H1 (cell line): ENCODE results near the gene KNOP1. TPM values are rescaled to one million over a fixed set of nuclear protein-coding genes. Genes with fewer than 3 reads are reported as not detected.

ENCODE experiments used
- CTCF ChIA-PET: fragments of 300-600 bp; sonication (Branson Sonifier 250); formaldehyde crosslinking; loops from one replicate; lab custom pipeline; 2021; ENCODE audit not compliant: partially characterized antibody; lab: Charles Lee
- POLR2A ChIA-PET: fragments of 300-600 bp; sonication (Branson Sonifier 250); formaldehyde crosslinking; loops from one replicate; lab custom pipeline; 2021; ENCODE audit warnings: inconsistent platforms; ENCODE audit not compliant: partially characterized antibody; lab: Charles Lee
- DNase-seq, 2 experiments: peaks; one replicate each; pipeline versions ENCODE4 v3.0.0 to v3.0.0-alpha.2; 2010 to 2022; ENCODE audit warnings: low spot score in 2 of 2, low read depth in 1 of 2, mixed read lengths in 1 of 2
- FAIRE-seq: peaks from 2 replicates; lab custom pipeline; 2011; peaks lifted over from hg19 to GRCh38; lab: Jason Lieb, UNC
- H2AFZ ChIP-seq: 2 replicates; pipeline ENCODE4 v1.8.1; 2012; ENCODE audit warnings: low read length, inconsistent platforms
- H2AK5ac ChIP-seq: 2 replicates; pipeline ENCODE4 v1.6.1; 2013; ENCODE audit warnings: low read depth, low read length
- H2BK120ac ChIP-seq: replicated peaks from 2 replicates; pipeline ENCODE3; 2013; ENCODE audit warnings: low read depth, low read length, inconsistent platforms
- H2BK12ac ChIP-seq: 2 replicates; pipeline ENCODE4 v1.6.1; 2013; ENCODE audit warnings: low read depth, low read length
- H2BK15ac ChIP-seq: 2 replicates; pipeline ENCODE4 v1.6.1; 2013; ENCODE audit warnings: low read length
- H2BK20ac ChIP-seq: 2 replicates; pipeline ENCODE4 v1.6.1; 2013; ENCODE audit warnings: low read length
- H2BK5ac ChIP-seq: 2 replicates; pipeline ENCODE4 v1.6.1; 2013; ENCODE audit warnings: low read depth, low read length
- H3K14ac ChIP-seq: 2 replicates; pipeline ENCODE4 v1.6.1; 2013; ENCODE audit warnings: inconsistent platforms; ENCODE audit not compliant: insufficient read length
- H3K18ac ChIP-seq: 2 replicates; pipeline ENCODE4 v1.6.1; 2013; ENCODE audit warnings: low read length; ENCODE audit errors: extremely low read depth
- H3K23ac ChIP-seq: 2 replicates; pipeline ENCODE4 v1.6.1; 2013; ENCODE audit warnings: inconsistent platforms; ENCODE audit not compliant: insufficient read length
- H3K23me2 ChIP-seq: 2 replicates; pipeline ENCODE4 v1.6.1; 2013; ENCODE audit warnings: low read depth, low read length
- H3K27ac ChIP-seq: 2 replicates; pipeline ENCODE4 v1.6.1; 2011; ENCODE audit warnings: low read depth, low read length, inconsistent platforms
- H3K27me3 ChIP-seq, 4 experiments: replicated peaks in 1 of 4; 1 replicate in 1 of 4; 2 replicates in 3 of 4; pipeline versions ENCODE4 v1.6.1 to v1.8.1; 2011 to 2013; ENCODE audit warnings: low read length in 3 of 4, mild to moderate bottlenecking in 3 of 4, inconsistent platforms in 2 of 4, mixed read lengths in 2 of 4, moderate library complexity in 1 of 4; ENCODE audit not compliant: control insufficient read depth in 3 of 4, insufficient read depth in 3 of 4; ENCODE audit errors: extremely low read depth in 1 of 4
- H3K36me3 ChIP-seq, 4 experiments: 2 replicates each; pipeline versions ENCODE4 v1.6.1 to v1.8.1; 2011 to 2013; ENCODE audit warnings: mild to moderate bottlenecking in 4 of 4, low read length in 3 of 4, moderate library complexity in 2 of 4, control low read depth in 1 of 4, inconsistent platforms in 1 of 4; ENCODE audit not compliant: insufficient read depth in 4 of 4, control insufficient read depth in 2 of 4
- H3K4ac ChIP-seq: replicated peaks from 2 replicates; pipeline ENCODE3; 2013; ENCODE audit warnings: low read length, low read depth, mixed read lengths, inconsistent platforms; ENCODE audit not compliant: insufficient read length
- H3K4me1 ChIP-seq, 4 experiments: replicated peaks in 1 of 4; 1 replicate in 1 of 4; 2 replicates in 3 of 4; pipeline versions ENCODE4 v1.6.1 to v1.8.1; 2011 to 2013; ENCODE audit warnings: low read length in 3 of 4, inconsistent platforms in 2 of 4, mixed read lengths in 1 of 4; ENCODE audit not compliant: insufficient read depth in 4 of 4, control insufficient read depth in 3 of 4
- H3K4me2 ChIP-seq, 2 experiments: 2 replicates each; pipeline versions ENCODE4 v1.6.1 to v1.8.1; 2011 to 2013; ENCODE audit warnings: low read depth in 2 of 2, low read length in 2 of 2, control low read depth in 1 of 2, inconsistent platforms in 1 of 2, mild to moderate bottlenecking in 1 of 2; ENCODE audit not compliant: insufficient read depth in 1 of 2
- H3K4me3 ChIP-seq, 4 experiments: fragments of 200-600, 300-600 bp in 1 of 4; sonication (generic), shearing (Covaris generic), sonication (Bioruptor Twin) in 1 of 4; 2 replicates each; pipeline versions ENCODE4 v1.5.1 to v1.8.1; 2011 to 2016; ENCODE audit warnings: low read length in 4 of 4, low read depth in 3 of 4, control low read depth in 2 of 4, inconsistent platforms in 2 of 4, mild to moderate bottlenecking in 2 of 4, mixed read lengths in 1 of 4, moderate library complexity in 1 of 4; ENCODE audit not compliant: insufficient read depth in 2 of 4; ENCODE audit errors: extremely low read depth in 1 of 4
- H3K56ac ChIP-seq: replicated peaks from 2 replicates; pipeline ENCODE3; 2013; ENCODE audit warnings: low read depth, mild to moderate bottlenecking, mixed read lengths, low read length, inconsistent platforms; ENCODE audit not compliant: insufficient read length
- H3K79me1 ChIP-seq: 2 replicates; pipeline ENCODE4 v1.6.1; 2013; ENCODE audit warnings: low read depth, low read length, control low read depth
- H3K79me2 ChIP-seq, 2 experiments: 2 replicates each; pipeline versions ENCODE4 v1.6.1 to v1.8.1; 2012 to 2013; ENCODE audit warnings: low read length in 2 of 2, mild to moderate bottlenecking in 2 of 2, inconsistent platforms in 1 of 2; ENCODE audit not compliant: insufficient read depth in 2 of 2, control insufficient read depth in 1 of 2
- H3K9ac ChIP-seq, 4 experiments: replicated peaks in 1 of 4; 1 replicate in 1 of 4; 2 replicates in 3 of 4; pipeline versions ENCODE4 v1.6.1 to v1.8.1; 2011 to 2013; ENCODE audit warnings: low read depth in 3 of 4, low read length in 3 of 4, control low read depth in 2 of 4, mild to moderate bottlenecking in 2 of 4, moderate library complexity in 2 of 4, inconsistent platforms in 1 of 4; ENCODE audit errors: extremely low read depth in 1 of 4
- H3K9me3 ChIP-seq, 2 experiments: 2 replicates each; pipeline versions ENCODE4 v1.6.1 to v1.8.1; 2012 to 2013; ENCODE audit warnings: mild to moderate bottlenecking in 2 of 2, moderate library complexity in 2 of 2, control low read depth in 1 of 2, inconsistent platforms in 1 of 2, low read depth in 1 of 2, low read length in 1 of 2, mixed read lengths in 1 of 2; ENCODE audit not compliant: insufficient read depth in 2 of 2
- H4K20me1 ChIP-seq, 2 experiments: replicated peaks in 1 of 2; 2 replicates each; pipeline versions ENCODE3 to v1.8.1; 2011 to 2013; ENCODE audit warnings: inconsistent platforms in 2 of 2, low read length in 2 of 2, mild to moderate bottlenecking in 1 of 2; ENCODE audit not compliant: insufficient read depth in 2 of 2, control insufficient read depth in 1 of 2
- H4K5ac ChIP-seq: 2 replicates; pipeline ENCODE4 v1.6.1; 2013; ENCODE audit warnings: low read length, low read depth, mixed read lengths, inconsistent platforms; ENCODE audit not compliant: insufficient read length
- H4K8ac ChIP-seq: 2 replicates; pipeline ENCODE4 v1.8.0; 2013; ENCODE audit warnings: mild to moderate bottlenecking, moderate library complexity, low read length, inconsistent platforms; ENCODE audit not compliant: insufficient read depth; ENCODE audit errors: extremely low read depth
- H4K91ac ChIP-seq: replicated peaks from 2 replicates; pipeline ENCODE3; 2013; ENCODE audit warnings: low read length, mixed read lengths, inconsistent platforms; ENCODE audit not compliant: insufficient read length
- POLR2AphosphoS5 ChIP-seq: IDR thresholded peaks from 2 replicates; pipeline ENCODE4 v1.6.1; 2011; ENCODE audit warnings: low read depth, low read length
- POU5F1 ChIP-seq: IDR thresholded peaks from 2 replicates; pipeline ENCODE4 v1.6.1; 2011; ENCODE audit warnings: low read depth, mild to moderate bottlenecking, low read length, moderate library complexity
- ZNF274 ChIP-seq: IDR thresholded peaks from 2 replicates; pipeline ENCODE4 v1.7.0; 2012; ENCODE audit warnings: low read length, borderline replicate concordance; ENCODE audit errors: extremely low read depth
- WGBS, 2 experiments: shearing (Covaris generic) in 1 of 2; methylation state at CpG; one replicate each; pipeline versions ENCODE4 v1.1.6 to v1.1.7; 2013 to 2015; ENCODE audit warnings: low lambda C conversion rate in 2 of 2, mixed read lengths in 2 of 2, inconsistent platforms in 1 of 2, low coverage in 1 of 2, missing lambda C conversion rate in 1 of 2; ENCODE audit not compliant: insufficient replicate concordance in 2 of 2, insufficient coverage in 1 of 2, insufficient read length in 1 of 2; ENCODE audit errors: extremely low coverage in 1 of 2, missing lambda C conversion rate in 1 of 2; 5-methylcytosine and 5-hydroxymethylcytosine counted together
- polyA plus RNA-seq, 7 experiments: library from polyadenylated mRNA; depleted of rRNA in 3 of 7; stranded (reverse) in 5 of 7; unstranded in 2 of 7; fragments of >200 nt in 5 of 7; fragments of 200-250 nt in 2 of 7; gene quantifications; 1 replicate in 5 of 7; 2 replicates in 1 of 7; 4 replicates in 1 of 7; pipeline versions ENCODE4 v1.2.1 to v1.2.3, GENCODE V29; 2011 to 2013; ENCODE audit warnings: missing spikeins in 2 of 7, mixed read lengths in 2 of 7
- total RNA-seq: library from RNA; stranded (reverse); fragmentation: NEBNext Ultra II Directional; extraction: Animal tissue kit (Norgen Biotek cat#: 25700); gene quantifications from 2 replicates; pipeline ENCODE4 v1.2.1, GENCODE V29; 2021

KNOP1 gene
- total and polyA plus RNA-seq, 2 of the 8 experiments (the other 6 are each of a cell fraction or from before 2014, with no cell fraction given), result 21.6 to 87.9 TPM

GRCh38 chr16:19708296-19709205 lies 9.5 kb downstream of the KNOP1 start:
- H3K27me3 ChIP-seq, result no peaks in the 10 kb centered on the region
- H2BK20ac ChIP-seq, result no peak overlapping the region
- H2BK120ac ChIP-seq, result no peak overlapping the region
- 0 out of 2 replicates have a peak overlapping the region, but pooled peaks have one; percentile 3 for H2BK15ac ChIP-seq
- WGBS, 2 experiments, result 87% methylated on average over 18 of the region's 18 CpGs; no CpG with 5 or more reads in 1 of the 2 experiments
- H3K14ac ChIP-seq, result no peak overlapping the region
- H3K23ac ChIP-seq, result no peak overlapping the region
- CTCF ChIA-PET, result interaction anchor here (0.7 to 1.1 kb wide), 2 partner anchors 27 to 178 kb away, joined by 3 read pairs; no protein-coding TSS in a partner anchor
- H2BK5ac ChIP-seq, result no peak overlapping the region; the same call in 1 of the 2 replicates
- H3K4me1 ChIP-seq, result peaks cover 12 to 50% (median 37%) of the 10 kb centered on the region in 4 experiments
- H4K8ac ChIP-seq, result no peak overlapping the region
- H3K79me1 ChIP-seq, result peaks cover 33% of the 10 kb centered on the region
- no peaks in the 10 kb centered on the region for H3K23me2 ChIP-seq
- H3K56ac ChIP-seq, result no peak overlapping the region
- H3K9ac ChIP-seq, result no peak overlapping the region; a peak in 1 of 7 replicates
- no peak overlapping the region for H3K4ac ChIP-seq
- no peak for TF ChIP-seq ZNF274
- TF ChIP-seq POU5F1, result no peak
- peak; percentile 11 for TF ChIP-seq POLR2AphosphoS5
- TF ChIP-seq, all 59 proteins: peak for 1
- peaks cover 42 to 60% of the 10 kb centered on the region in 2 experiments for H4K20me1 ChIP-seq
- H2AFZ ChIP-seq, result no peak overlapping the region
- 0 out of 4 replicates have a peak overlapping the region, but pooled peaks of 1 of the 2 experiments have one; percentile 4 for H3K4me2 ChIP-seq
- H3K18ac ChIP-seq, result no peak overlapping the region; the same call in 1 of the 2 replicates
- H4K91ac ChIP-seq, result no peak overlapping the region
- H3K4me3 ChIP-seq, result no peak overlapping the region; a peak in 1 of 8 replicates
- H3K79me2 ChIP-seq, result peaks cover 7 to 94% of the 10 kb centered on the region in 2 experiments; a peak in 3 of 4 replicates
- H2BK12ac ChIP-seq, result peak overlapping the region; percentile 50; the same call in 1 of the 2 replicates
- H3K9me3 ChIP-seq, result no peaks in the 10 kb centered on the region
- H2AK5ac ChIP-seq, result no peak overlapping the region
- no peak overlapping the region for H4K5ac ChIP-seq
- POLR2A ChIA-PET, result interaction anchor here (0.6 to 3.3 kb wide), 7 partner anchors 9 to 174 kb away, joined by 3 to 20 read pairs (median 4); partner anchors contain the start of genes IQCK and KNOP1
- no peak for DNase-seq
- FAIRE-seq, result no peak
- H3K36me3 ChIP-seq, result peaks cover 34 to 88% (median 53%) of the 10 kb centered on the region in 4 experiments
- H3K27ac ChIP-seq, result 0 out of 2 replicates have a peak overlapping the region, but pooled peaks have one; percentile 22
